HepG2 (cell line): ENCODE data around the gene SSBP4. TPM values are rescaled to one million over a fixed set of nuclear protein-coding genes. Genes with fewer than 3 reads are reported as not detected.

Source experiments
- ADNP ChIP-seq: sonication (generic); formaldehyde crosslinking; IDR thresholded peaks from 2 replicates; pipeline ENCODE4 v1.4.0; 2020; ENCODE audit warnings: missing genetic modification reagents
- AHR ChIP-seq: IDR thresholded peaks from 2 replicates; pipeline ENCODE4 v1.6.1; 2018; ENCODE audit warnings: missing genetic modification reagents, missing compliant biosample characterization
- CEBPB ChIP-seq: IDR thresholded peaks from 2 replicates; pipeline ENCODE4 v1.6.1; 2011; ENCODE audit warnings: low read depth, low read length, improper control_type of control experiment, borderline replicate concordance
- LCORL ChIP-seq, 2 experiments: fragments of 450-650 bp in 1 of 2; sonication (generic) in 1 of 2; formaldehyde crosslinking in 1 of 2; IDR thresholded peaks; 2 replicates each; pipeline versions ENCODE4 v1.5.0 to v1.6.1; 2017 to 2020; ENCODE audit warnings: antibody characterized with exemption in 1 of 2, missing genetic modification reagents in 1 of 2
- TOPORS ChIP-seq: sonication (generic); formaldehyde crosslinking; IDR thresholded peaks from 2 replicates; pipeline ENCODE4 v1.8.0; 2023; ENCODE audit warnings: mild to moderate bottlenecking, missing genetic modification reagents
- TRIM22 ChIP-seq: fragments of 450-650 bp; IDR thresholded peaks from 2 replicates; pipeline ENCODE4 v1.6.1; 2017
- ZNF180 ChIP-seq: sonication (generic); formaldehyde crosslinking; IDR thresholded peaks from 2 replicates; pipeline ENCODE4 v1.4.0; 2020; ENCODE audit warnings: low read depth, missing genetic modification reagents, borderline replicate concordance
- ZNF546 ChIP-seq: sonication (generic); formaldehyde crosslinking; conservative IDR thresholded peaks from 2 replicates; pipeline ENCODE4 v1.8.1; 2023; ENCODE audit warnings: mild to moderate bottlenecking, missing genetic modification reagents
- polyA plus RNA-seq, 8 experiments: library from polyadenylated mRNA; depleted of rRNA in 3 of 8; stranded (reverse) in 7 of 8; unstranded in 1 of 8; fragments of >200 nt; fragmentation: Illumina TruSeq in 4 of 8; extraction: Trizol in 4 of 8; gene quantifications; 2 replicates each; pipeline versions ENCODE4 v1.2.1 to v1.2.3, GENCODE V29; 2011 to 2016; ENCODE audit warnings: low read depth in 4 of 8, missing spikeins in 1 of 8, mixed read lengths in 1 of 8; ENCODE audit not compliant: insufficient read depth in 1 of 8
- total RNA-seq, 5 experiments: library from RNA; depleted of rRNA; stranded (reverse); fragments of >200 nt; fragmentation: Illumina TruSeq; extraction: Trizol; gene quantifications; 2 replicates each; pipeline ENCODE4 v1.2.3, GENCODE V29; 2016; ENCODE audit warnings: low read depth in 1 of 5
- TF ChIP-seq, protein P1 (sequence below): sonication (generic); formaldehyde crosslinking; IDR thresholded peaks from 2 replicates; pipeline ENCODE4 v1.8.1; 2023; ENCODE audit warnings: missing genetic modification reagents, inconsistent platforms, borderline replicate concordance
- TF ChIP-seq, protein P2 (sequence below): sonication (generic); formaldehyde crosslinking; conservative IDR thresholded peaks from 2 replicates; pipeline ENCODE4 v1.4.0; 2020; ENCODE audit warnings: missing genetic modification reagents
- TF ChIP-seq, protein P3 (sequence below): sonication (generic); formaldehyde crosslinking; IDR thresholded peaks from one replicate; pipeline ENCODE4 v1.5.1; 2020; ENCODE audit warnings: mild to moderate bottlenecking, missing genetic modification reagents; ENCODE audit errors: not compliant biosample characterization
- TF ChIP-seq, protein P4 (sequence below): sonication (generic); formaldehyde crosslinking; IDR thresholded peaks from 2 replicates; pipeline ENCODE4 v1.5.1; 2020; ENCODE audit warnings: mild to moderate bottlenecking, moderate library complexity, missing genetic modification reagents

SSBP4 gene
- total and polyA plus RNA-seq, 2 of the 13 experiments (the other 11 are each of a cell fraction or from before 2014, with no cell fraction given): 20.8 to 39.5 TPM

DNA sequence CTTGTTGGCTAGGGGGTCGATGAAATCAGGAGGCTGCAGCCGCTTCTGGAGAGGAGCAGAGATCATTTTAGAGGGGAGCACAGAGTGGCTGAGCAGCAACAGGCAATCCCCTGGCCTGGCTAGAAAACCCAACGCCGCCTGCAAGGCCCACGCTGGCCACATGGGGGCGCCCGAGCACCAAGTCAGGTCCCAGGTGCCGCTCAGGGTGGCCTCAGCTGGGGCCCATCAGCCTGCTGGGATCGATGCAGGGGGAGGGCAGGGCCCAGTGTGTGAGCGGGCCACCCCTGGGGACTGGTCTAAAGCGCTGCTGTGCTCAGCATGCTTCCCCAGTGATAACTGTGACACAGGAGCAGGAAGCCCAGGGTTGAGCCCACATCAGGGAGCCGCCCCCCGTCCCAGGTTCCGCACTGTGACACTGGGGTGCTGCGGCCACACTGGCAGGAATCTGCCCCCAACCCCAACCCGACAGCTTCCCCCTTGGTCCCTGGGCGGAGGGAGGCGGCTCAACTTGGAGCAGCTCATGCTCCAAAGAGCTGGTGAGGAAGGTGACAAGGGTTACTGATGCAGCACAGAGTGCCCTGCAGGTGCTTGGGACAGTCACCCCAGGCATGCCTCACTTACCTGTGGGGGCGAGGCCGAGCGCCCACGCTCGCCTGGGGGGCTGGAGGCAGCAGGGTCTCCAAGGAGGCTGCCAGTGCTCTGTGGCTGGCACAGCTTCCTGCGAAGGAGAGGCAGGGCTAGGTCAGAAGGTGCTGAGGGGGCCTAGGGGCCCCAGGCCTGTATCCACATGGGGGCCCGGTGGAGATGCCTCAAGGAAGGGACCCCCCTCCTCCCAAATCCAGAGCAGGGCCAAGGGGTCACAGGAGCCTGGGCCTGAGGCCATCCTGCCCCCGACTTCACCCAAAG lies 32.0 kb downstream of the SSBP4 start (continued):
- TF ChIP-seq ZNF546 (CRISPR knock-in tag): no peak; the same call in 1 of the 2 replicates
- TF ChIP-seq, protein P1, sequence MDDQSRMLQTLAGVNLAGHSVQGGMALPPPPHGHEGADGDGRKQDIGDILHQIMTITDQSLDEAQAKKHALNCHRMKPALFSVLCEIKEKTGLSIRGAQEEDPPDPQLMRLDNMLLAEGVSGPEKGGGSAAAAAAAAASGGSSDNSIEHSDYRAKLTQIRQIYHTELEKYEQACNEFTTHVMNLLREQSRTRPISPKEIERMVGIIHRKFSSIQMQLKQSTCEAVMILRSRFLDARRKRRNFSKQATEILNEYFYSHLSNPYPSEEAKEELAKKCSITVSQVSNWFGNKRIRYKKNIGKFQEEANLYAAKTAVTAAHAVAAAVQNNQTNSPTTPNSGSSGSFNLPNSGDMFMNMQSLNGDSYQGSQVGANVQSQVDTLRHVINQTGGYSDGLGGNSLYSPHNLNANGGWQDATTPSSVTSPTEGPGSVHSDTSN (CRISPR knock-in tag): no peak
- TF ChIP-seq TOPORS (CRISPR knock-in tag): no peak
- TF ChIP-seq, protein P2, sequence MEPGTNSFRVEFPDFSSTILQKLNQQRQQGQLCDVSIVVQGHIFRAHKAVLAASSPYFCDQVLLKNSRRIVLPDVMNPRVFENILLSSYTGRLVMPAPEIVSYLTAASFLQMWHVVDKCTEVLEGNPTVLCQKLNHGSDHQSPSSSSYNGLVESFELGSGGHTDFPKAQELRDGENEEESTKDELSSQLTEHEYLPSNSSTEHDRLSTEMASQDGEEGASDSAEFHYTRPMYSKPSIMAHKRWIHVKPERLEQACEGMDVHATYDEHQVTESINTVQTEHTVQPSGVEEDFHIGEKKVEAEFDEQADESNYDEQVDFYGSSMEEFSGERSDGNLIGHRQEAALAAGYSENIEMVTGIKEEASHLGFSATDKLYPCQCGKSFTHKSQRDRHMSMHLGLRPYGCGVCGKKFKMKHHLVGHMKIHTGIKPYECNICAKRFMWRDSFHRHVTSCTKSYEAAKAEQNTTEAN (CRISPR knock-in tag): no peak
- TF ChIP-seq ZNF180 (CRISPR knock-in tag): no peak
- TF ChIP-seq ADNP (CRISPR knock-in tag): no peak
- TF ChIP-seq, protein P3, sequence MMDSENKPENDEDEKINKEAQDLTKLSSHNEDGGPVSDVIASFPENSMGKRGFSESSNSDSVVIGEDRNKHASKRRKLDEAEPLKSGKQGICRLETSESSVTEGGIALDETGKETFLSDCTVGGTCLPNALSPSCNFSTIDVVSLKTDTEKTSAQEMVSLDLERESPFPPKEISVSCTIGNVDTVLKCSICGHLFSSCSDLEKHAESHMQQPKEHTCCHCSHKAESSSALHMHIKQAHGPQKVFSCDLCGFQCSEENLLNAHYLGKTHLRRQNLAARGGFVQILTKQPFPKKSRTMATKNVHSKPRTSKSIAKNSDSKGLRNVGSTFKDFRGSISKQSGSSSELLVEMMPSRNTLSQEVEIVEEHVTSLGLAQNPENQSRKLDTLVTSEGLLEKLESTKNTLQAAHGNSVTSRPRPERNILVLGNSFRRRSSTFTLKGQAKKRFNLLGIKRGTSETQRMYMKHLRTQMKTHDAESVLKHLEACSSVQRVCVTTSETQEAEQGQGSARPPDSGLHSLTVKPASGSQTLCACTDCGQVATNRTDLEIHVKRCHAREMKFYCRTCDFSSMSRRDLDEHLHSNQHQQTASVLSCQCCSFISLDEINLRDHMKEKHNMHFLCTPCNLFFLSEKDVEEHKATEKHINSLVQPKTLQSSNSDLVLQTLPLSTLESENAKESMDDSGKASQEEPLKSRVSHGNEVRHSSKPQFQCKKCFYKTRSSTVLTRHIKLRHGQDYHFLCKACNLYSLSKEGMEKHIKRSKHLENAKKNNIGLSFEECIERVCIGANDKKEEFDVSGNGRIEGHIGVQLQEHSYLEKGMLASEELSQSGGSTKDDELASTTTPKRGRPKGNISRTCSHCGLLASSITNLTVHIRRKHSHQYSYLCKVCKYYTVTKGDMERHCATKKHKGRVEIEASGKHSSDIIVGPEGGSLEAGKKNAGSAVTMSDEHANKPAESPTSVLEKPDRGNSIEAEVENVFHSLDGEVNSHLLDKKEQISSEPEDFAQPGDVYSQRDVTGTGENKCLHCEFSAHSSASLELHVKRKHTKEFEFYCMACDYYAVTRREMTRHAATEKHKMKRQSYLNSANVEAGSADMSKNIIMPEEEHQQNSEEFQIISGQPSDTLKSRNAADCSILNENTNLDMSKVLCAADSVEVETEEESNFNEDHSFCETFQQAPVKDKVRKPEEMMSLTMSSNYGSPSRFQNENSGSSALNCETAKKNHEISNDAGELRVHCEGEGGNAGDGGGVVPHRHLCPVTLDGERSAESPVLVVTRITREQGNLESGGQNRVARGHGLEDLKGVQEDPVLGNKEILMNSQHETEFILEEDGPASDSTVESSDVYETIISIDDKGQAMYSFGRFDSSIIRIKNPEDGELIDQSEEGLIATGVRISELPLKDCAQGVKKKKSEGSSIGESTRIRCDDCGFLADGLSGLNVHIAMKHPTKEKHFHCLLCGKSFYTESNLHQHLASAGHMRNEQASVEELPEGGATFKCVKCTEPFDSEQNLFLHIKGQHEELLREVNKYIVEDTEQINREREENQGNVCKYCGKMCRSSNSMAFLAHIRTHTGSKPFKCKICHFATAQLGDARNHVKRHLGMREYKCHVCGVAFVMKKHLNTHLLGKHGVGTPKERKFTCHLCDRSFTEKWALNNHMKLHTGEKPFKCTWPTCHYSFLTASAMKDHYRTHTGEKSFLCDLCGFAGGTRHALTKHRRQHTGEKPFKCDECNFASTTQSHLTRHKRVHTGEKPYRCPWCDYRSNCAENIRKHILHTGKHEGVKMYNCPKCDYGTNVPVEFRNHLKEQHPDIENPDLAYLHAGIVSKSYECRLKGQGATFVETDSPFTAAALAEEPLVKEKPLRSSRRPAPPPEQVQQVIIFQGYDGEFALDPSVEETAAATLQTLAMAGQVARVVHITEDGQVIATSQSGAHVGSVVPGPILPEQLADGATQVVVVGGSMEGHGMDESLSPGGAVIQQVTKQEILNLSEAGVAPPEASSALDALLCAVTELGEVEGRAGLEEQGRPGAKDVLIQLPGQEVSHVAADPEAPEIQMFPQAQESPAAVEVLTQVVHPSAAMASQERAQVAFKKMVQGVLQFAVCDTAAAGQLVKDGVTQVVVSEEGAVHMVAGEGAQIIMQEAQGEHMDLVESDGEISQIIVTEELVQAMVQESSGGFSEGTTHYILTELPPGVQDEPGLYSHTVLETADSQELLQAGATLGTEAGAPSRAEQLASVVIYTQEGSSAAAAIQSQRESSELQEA (CRISPR knock-in tag): peak; percentile 59
- no peak for TF ChIP-seq CEBPB
- no peak for TF ChIP-seq TRIM22
- TF ChIP-seq LCORL (IDR thresholded peaks at IDR 0.05): no peak
- no peak for TF ChIP-seq LCORL (CRISPR knock-in tag; IDR thresholded peaks at IDR 0.05)
- TF ChIP-seq AHR (CRISPR knock-in tag): no peak
- TF ChIP-seq, protein P4, sequence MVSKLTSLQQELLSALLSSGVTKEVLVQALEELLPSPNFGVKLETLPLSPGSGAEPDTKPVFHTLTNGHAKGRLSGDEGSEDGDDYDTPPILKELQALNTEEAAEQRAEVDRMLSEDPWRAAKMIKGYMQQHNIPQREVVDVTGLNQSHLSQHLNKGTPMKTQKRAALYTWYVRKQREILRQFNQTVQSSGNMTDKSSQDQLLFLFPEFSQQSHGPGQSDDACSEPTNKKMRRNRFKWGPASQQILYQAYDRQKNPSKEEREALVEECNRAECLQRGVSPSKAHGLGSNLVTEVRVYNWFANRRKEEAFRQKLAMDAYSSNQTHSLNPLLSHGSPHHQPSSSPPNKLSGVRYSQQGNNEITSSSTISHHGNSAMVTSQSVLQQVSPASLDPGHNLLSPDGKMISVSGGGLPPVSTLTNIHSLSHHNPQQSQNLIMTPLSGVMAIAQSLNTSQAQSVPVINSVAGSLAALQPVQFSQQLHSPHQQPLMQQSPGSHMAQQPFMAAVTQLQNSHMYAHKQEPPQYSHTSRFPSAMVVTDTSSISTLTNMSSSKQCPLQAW (CRISPR knock-in tag): peak; percentile 76
